ENCODE results near the gene MRPL55.

The MRPL55 gene
- 34.2 to 47.7 (median 40.0) reads per million in 4 donors for total RNA-seq

- peak; percentile 96 to 98 (median 97) for DNase-seq
Measured at GRCh38 chr1:228109073-228109961, at the start of gene MRPL55. MRPL55 (minus strand) TSS chr1:228109299; CDS start chr1:228108260, 1,039 bp downstream.

DNA sequence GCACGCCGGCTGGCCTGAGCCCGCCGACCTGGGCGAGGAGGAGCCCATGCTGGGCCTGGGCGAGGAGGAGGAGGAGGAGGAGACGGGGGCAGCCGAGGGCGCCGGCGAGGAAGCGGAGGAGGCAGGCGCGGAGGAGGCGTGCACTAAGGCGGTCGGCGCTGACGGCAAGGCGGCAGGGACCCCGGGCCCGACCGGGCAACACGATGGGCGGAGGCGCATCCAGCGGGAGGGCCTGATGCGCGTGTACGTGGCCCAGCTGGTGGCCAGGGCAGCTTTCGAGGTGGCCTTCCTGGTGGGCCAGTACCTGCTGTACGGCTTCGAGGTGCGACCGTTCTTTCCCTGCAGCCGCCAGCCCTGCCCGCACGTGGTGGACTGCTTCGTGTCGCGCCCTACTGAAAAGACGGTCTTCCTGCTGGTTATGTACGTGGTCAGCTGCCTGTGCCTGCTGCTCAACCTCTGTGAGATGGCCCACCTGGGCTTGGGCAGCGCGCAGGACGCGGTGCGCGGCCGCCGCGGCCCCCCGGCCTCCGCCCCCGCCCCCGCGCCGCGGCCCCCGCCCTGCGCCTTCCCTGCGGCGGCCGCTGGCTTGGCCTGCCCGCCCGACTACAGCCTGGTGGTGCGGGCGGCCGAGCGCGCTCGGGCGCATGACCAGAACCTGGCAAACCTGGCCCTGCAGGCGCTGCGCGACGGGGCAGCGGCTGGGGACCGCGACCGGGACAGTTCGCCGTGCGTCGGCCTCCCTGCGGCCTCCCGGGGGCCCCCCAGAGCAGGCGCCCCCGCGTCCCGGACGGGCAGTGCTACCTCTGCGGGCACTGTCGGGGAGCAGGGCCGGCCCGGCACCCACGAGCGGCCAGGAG is 49.3 kb upstream of the MRPL55 start:
- DNase-seq, result no peak

DNA sequence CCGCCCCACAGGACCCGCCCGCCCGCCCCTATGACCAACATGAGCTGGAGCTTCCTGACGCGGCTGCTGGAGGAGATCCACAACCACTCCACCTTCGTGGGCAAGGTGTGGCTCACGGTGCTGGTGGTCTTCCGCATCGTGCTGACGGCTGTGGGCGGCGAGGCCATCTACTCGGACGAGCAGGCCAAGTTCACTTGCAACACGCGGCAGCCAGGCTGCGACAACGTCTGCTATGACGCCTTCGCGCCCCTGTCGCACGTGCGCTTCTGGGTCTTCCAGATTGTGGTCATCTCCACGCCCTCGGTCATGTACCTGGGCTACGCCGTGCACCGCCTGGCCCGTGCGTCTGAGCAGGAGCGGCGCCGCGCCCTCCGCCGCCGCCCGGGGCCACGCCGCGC is 48.6 kb upstream of the MRPL55 start:
- no peak for DNase-seq

GRCh38 chr1:228156941-228157728 is 48.0 kb upstream of the MRPL55 start:
- DNase-seq, result no peak

DNA sequence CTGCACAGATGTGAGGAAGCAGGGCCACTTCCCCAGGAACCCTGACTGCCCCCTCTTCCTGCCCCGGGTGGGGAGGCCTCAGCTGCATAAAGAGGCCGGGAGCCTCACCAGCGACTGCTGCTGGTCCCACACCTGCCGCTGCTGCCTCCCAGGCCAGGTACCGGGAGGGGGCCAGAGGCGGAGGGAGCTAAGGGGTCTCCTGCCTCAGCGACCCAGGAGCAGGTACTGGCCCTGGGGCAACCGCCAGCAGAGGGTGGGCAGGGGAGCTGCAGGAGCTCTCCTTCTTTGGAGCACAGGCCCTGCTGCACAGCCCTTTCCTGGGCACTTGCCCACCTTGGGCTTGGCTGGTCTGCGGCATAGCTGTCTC is 47.4 kb upstream of the MRPL55 start:
- no peak for DNase-seq

DNA sequence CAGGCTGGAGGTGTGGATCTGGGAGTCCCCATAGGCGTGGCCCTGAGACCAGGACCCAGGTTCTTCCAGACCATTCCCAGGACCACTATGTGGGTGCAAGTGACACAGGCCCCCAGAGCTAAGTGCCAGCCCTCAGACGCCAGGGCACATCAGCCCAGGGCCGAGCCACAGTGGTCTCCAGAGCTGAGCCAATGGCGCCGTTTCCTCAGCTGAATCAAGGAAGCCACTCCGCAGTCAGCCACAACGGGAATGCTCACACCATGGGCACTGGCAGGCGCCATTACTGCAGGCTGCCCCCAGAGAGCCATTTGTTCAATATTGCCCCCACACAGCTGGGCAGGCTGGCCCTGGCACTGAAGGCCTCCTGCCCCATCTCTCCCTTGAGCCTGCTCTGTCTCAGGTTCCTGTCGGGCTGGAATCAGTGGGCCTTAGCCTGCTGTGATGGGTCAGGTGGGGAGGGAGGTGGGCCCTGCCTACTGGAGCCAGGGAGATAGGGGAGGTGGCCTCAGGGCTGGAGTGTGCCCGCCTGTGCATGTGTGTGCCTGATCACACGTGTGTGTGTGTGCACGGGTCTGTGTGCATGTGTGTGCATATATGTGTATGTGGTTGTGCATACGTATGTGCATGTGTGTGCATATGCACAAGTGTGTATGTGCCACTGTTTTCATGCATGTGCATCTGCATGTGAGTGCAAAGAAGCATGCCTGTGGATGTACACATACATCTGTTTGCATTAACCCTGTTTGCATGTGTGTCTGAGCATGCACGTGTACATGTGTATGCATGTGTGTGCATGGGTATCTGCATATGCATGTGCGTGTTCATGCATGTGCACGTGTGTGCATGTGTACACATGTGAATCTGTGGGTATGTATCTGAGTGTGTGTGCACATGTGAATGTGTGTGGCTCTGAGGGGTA is 46.8 kb upstream of the MRPL55 start:
- DNase-seq, result no peak

- no peak for DNase-seq
Measured at GRCh38 chr1:228154670-228155571, 45.8 kb upstream of the MRPL55 start.

- DNase-seq, result no peak
Measured at GRCh38 chr1:228154021-228154669, 45.0 kb upstream of the MRPL55 start.

DNA sequence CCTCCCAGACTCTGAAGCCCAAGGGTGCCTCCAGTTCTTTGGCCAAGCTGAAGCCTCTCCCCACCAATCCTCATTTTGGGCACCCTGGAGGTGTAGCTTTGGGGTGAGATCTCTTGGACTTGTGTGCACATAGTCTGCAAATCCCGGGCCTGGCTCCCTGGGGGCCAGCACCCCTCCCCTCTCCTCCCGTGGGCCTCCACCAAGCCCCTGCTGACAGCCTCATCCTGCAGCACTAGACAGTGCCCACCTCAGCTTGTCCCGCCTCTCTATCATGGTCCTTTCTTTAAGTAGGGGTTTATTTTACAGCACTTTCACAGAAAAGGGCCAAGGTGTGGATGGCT is 43.8 kb upstream of the MRPL55 start:
- peak in 1 of 5 donors; percentile 5 for DNase-seq

DNA sequence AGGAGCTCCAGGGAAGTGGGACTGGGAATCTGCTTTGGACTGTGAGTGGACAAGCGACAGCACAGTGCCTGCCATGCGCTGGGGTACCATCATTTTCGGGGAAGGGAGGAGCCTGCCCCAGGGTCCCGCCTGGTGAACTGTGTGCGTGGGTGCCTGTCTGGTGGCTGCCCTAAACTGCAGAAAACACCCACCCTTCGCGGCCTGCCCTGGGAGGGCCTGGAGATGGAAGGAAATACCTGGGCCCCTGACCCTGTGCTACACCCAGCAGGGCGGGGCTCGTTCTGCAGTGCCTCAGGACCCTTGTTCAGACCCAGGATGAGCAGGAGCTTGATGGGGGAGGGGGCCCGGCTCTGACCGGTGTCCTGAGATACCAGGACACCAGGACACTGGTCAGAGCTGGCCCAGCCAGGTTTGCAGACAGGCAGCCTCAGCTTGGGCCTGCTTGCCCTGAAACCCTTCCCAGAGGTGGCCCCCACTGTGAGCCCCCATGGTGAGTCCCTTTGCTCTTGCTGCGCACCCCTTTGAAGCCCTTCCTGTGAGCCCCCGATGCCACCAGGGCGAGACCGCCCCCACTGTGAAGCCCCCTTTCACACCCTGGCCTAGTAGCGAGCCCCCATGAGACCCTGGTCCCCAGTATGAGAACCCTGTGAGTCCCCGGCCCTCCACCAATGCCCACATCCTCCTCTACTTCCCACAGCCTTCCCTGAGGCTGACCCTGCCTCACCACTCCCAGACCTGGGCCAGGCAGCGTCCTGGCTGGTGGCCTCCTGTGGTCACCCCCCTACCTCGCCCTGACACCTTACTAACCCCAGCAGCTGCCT is 43.2 kb upstream of the MRPL55 start:
- peak in 1 of 5 donors; percentile 5 for DNase-seq

- peak in 1 of 5 donors; percentile 15 for DNase-seq
Measured at GRCh38 chr1:228151180-228151925, 42.3 kb upstream of the MRPL55 start.

DNA sequence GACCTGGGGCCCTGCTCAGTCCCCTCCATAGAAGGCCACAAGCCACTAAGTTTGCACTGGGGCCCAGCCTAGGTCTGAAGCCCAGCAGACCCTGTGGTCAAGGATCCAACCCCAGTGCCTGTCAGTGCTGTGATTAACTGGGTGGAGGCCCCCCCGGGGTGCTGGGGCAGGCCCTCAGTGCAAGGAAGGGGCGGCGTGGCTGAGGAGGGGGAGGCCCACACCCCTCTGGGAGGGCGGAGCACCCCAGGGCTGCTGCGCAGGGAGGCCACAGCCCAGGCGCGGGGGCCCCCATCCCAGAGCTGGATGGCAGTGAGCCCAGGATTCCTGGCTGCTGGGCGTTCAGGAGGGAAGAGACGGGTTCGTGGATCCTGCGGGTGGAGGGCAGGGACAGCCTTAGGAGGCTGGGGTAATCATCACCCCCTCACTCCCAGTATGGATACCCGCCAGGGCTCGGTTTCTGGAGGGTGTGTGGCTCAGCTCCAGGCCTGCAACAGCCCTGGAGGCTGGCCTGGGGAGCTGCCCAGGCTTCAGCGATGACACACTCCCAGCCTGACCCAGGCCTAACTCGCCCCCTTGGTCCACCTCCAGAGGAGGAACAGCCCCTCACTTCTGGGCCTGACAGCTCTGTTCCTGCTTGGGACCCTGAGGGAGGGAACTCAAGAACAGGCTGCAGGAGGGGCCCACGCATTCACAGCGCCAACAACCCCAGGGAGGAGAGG is 41.5 kb upstream of the MRPL55 start:
- no peak for DNase-seq

GRCh38 chr1:228150120-228150460 is 41.0 kb upstream of the MRPL55 start:
- DNase-seq, result peak in 1 of 5 donors; percentile 10

DNA sequence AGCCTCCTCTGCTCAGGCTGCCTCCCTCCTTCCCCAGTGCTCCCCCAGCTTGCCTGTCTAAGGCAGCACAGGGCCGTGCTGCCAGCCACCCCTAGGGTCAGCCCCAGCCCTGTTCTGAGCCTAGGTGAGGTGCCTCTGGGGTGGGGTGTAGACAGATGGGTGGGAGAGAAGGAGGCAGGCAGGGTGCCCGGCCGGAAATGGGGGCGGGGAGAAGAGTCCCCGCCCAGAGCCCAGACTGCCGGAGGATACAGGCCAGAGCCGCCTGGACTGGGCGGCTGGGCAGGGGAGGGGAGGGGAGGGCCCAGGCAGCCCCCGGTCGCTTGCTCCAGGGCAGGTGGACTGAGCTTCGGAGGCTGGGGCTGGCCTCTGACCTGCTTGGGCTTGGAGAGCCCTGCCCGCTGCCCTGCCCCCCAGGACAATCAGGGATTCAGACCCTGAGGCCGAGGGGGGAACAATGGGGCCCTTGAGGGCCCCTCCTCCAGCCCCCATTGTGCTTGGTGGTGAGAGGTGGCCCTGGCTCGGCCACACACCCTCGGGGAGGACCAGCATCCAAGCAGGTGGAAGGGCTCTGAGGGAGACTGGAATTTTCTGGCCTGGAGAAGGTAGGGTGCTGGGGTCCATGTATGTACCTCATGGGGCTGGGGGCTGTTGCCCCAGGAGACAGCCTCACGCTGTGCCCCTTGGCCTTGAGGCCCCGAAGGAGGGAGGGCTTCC is 40.5 kb upstream of the MRPL55 start, which contains the start of gene GJC2:
TSS of gene GJC2 (plus strand) at position 525 of the 714 bp plus-strand sequence. CDS start 7,829 bp downstream, outside the sequence.
- no peak for DNase-seq

DNA sequence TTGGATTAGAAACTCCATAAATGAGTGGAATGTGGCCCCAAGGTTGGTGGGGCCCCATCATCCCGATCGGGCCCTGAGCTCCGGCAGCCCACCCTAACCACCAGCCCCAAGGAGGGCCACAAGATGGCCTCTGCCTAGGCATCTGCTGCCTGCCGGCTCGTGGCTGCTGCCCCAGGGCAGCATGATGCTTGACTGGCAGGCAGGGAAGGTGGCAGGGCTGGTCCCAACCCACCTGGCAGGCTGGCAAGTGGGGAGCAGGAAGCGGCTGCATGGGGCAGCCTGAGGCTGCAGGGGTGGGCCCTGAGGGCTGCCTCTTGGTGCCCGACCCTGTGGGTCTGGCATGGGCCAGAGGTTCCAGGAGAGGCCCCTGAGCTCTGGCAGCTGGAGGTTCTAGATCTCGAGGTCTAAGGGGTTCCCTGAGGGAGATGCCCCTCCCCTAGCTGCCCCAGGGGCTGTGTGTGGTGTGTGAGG is 39.9 kb upstream of the MRPL55 start:
- no peak for DNase-seq

DNA sequence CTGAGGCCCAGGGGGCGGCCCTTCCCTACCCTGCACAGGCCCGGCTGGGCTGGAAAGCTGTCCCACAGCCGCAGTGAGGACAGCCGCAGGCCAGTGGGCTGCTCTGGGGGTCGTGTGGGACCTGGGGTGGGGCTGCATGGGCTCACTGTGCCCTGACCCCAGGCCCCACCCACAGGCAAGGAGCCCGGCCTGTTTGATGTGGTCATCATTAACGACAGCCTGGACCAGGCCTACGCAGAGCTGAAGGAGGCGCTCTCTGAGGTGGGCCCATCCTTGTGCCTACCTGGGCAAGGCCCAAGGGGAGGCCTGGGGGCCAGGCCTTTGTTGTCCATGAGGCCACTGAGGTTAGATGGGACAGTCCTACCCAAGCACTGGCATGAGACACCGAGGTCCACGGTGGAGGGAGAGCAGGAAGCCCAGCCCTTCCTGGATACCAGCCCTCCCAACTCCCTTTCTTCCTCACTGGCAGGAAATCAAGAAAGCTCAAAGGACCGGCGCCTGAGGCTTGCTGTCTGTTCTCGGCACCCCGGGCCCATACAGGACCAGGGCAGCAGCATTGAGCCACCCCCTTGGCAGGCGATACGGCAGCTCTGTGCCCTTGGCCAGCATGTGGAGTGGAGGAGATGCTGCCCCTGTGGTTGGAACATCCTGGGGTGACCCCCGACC is 39.2 kb upstream of the MRPL55 start:
- DNase-seq, result no peak
